Right renal cortex interstitium (tissue), 3 donors: ENCODE data around the gene PROX1. TPM values are rescaled to one million over a fixed set of nuclear protein-coding genes. Genes with fewer than 3 reads are reported as not detected.

Experiments
- DNase-seq, 3 donors: peaks; one replicate each; pipeline ENCODE4 v3.0.0-alpha.2; 2013; ENCODE audit warnings: low read depth in 3 of 3, low spot score in 2 of 3
- polyA plus RNA-seq, 3 donors: library from polyadenylated mRNA; unstranded; fragments of 120-200 nt; gene quantifications; one replicate each; pipeline ENCODE4 v1.2.1, GENCODE V29; 2013; ENCODE audit not compliant: insufficient read length in 3 of 3

PROX1 gene
- polyA plus RNA-seq, 3 donors, result 5.8 to 8.0 (median 7.7) TPM

DNA sequence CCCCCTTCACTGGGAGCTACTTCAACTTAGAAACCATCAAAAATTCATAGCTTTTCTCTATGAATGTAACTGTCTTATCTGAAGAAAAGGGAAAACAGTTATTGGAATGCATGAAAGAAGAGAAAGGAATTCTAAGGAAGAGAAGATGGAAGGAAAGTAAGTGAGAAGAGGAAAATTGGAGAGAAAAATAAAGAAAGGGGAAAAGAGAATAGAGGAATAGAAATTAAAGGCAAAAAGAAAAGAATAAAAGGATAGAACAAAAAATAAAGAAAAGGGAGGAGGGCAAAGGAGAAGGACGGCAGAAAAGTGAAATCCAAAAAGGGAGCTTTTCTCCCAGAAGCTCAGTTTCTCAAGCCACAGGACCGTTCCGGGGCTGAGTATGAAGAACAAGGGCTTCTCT is 9.9 kb upstream of the PROX1 start:
- DNase-seq, result no peak

GRCh38 chr1:213979751-213980586 is 7.8 kb upstream of the PROX1 start:
- no peak for DNase-seq

GRCh38 chr1:213980906-213981305 is 6.9 kb upstream of the PROX1 start:
- no peak for DNase-seq

- DNase-seq, result no peak
Measured at GRCh38 chr1:213982289-213982671, 5.5 kb upstream of the PROX1 start.

DNA sequence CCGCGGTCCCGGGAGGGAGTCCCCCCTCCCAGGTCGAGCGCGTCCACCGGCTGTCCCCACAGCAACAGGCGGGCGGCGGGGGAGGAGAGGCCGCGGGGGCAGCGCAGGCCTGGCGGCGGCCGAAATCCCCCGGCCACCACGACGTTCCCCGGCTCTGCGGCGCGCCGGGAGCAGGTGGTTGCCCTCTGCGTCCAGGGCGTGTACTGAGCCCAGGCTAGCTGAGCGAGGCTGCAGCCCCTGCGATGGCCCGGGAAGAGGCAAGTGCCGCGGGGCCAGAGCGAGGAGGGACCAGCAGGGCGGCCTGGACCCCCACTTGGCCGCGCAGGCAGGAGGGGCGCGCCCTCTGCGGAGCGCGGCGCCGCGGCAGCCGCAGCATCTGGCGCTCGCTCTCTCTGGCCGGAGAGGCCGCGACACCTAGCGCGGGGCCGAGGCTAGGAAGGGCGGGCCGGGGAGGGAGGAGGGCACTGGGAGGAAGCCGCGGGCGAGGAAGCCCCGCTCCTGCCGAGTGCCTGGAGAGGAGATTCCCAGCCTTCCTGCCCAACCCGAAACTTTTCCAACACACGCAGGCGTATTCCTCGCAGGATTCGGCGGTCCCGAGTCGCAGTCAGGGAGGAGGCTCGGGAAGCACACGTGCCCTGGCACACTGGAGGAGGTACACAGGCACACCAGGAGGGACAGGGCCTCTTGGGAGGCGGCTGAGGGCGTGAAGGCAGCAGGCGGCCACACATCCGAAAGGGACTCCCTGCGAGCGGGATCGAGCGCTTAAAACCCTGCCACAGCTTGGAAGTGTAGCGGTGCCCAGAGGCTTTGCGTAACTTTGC is 4.9 kb upstream of the PROX1 start:
- no peak for DNase-seq

GRCh38 chr1:213983493-213984386 is 4.0 kb upstream of the PROX1 start:
- DNase-seq, result no peak

DNA sequence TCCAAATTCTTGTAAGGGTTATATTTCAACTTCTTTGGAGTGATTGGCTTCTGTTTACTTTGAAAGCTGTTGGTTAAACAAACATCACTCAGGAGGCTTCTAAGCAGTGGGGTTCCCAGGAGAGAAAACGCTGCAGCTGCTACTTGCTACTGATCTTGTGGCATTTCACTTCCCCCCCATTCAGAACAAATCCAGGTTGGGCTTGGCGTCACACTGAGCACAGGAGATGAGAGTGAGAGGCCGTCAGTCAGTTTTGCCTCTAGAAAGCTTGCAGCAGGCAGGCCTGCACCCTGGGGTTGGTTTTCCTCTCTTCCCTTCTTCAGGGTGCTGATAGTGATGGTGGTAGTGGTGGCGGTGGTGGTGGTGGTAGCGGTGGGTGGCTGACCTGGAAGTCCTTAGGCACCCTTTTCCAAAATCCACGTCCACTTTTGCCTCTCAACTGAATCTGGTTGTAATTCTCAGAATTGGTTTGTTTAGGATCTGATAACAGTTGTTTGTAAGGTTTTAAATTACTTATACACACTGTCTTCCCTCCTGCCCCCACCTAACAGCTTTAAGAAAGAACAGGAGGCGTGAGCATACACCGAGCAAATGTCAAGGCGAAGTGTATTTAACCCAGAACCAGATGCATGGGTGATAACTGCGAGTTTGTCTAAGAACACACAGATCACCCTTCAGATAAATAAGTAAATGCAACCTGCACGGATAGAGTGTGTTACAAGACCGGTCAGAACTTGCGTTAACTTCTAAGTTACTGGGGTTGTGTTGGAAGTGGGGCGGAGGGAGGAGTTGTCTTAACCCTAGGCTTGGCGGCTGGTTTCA is 3.2 kb upstream of the PROX1 start:
- no peak for DNase-seq

- DNase-seq, result no peak
Measured at GRCh38 chr1:213985209-213986019, 2.4 kb upstream of the PROX1 start.

DNA sequence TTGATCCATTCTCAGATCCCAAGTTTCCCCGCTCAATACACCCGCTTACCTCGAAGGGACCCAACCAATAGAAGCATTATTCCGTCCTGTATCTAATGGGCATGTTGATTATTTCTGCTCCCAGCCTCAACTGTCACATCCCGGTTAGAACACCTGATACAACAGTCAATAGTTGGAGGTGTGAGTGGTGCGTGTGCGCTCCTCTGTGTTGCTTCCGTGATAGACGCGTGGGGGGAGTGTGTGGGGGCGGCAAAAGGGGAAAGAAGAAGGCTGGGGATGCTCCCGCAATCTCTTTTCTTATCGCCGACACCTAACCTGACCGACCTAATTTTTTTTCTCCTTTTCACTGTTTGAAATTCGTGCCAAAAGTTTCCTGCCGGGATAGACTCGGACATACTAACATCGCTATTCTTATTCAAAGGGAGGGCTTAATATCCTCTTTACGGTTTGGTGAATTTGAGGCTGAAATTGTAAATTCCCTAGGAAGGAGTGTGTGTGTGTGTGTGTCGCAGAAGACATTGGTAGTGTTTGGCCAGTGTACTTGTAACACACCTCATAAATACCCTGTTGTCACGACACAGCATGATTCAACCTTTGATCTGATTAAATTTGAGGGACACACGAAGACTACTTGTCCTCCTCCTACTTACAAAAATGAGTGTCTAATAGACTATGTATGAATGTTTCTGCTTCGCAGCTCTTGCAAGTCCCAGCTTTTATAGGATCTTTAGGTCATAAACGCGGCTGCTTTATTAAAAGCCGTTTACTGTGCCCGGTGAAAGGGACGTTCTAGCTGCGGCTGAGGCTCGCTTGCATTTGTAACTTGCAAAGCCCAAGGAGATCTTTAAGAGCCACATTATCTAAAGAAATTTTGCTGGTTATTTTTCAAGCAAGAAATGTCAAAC is 1.5 kb upstream of the PROX1 start:
- DNase-seq, result no peak

- DNase-seq, result no peak
Measured at GRCh38 chr1:213986925-213987250, 885 bp upstream of the PROX1 start.

DNA sequence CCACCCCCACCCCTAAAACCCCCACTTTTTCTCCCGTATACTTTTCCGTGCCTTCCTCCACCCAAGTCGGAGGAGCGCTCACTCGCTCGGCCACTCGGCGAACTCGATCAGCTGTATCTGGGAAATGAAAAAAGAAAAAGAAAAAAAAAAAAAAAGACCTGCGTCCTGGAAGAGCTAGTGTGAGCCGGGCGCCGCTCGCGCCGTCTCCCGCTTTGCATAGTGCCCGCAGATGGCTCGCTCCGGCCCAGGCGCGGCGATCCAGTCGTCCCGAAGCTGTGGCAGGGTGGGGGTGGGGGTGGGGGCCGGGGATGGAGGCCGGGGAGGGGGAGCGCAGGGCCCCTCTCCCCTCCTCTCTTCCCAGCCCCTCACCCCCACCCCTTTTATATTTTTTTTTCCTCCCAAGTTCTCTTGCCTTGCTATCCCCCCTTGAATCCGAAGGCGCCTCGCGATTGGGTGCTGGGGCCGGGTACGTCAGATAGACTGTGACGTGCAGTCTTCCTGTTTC is 299 bp upstream of the PROX1 start:
- no peak for DNase-seq

GRCh38 chr1:213988507-213989001 is 781 bp downstream of the PROX1 start:
- DNase-seq, result no peak

GRCh38 chr1:213989002-213989855 is 1.5 kb downstream of the PROX1 start:
- no peak for DNase-seq

DNA sequence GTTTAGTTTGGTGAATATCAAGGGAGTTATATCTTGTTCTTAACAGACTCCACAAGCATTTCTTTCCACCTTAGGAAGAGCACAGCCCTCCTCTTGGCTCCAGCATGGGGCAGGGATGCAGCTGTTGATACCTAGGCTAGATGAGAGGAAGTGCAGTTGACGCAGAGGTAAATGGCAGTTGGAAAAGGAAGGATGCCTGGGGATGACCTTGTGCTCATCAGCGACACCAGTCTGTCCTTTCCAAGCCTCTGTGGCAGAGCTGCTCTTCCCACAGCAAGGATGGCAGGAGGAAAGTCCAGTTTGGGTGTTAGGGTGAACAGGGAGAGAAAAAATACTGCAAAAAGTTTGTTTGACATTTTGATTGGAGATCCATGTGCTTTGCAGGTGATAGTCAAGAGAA is 6.2 kb downstream of the PROX1 start:
- no peak for DNase-seq

DNA sequence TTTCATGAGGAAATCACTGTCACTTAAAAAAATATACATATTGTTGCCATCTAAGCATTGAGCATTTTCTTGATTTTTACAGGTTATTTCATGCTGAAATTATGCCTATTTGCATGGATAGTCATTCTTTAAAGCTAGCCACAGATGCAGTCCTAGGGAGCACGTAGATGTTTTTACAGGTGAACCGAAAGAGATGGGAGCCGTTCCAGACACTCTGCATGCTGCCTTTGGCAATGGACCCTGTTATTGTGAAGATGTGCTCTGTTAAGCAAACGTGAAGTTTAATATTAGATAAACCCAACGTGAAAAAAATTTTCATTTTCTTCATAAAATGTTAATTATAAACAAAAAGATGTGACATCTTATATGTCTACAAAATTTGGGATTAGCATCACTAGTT is 7.1 kb downstream of the PROX1 start:
- DNase-seq, result no peak

- no peak for DNase-seq
Measured at GRCh38 chr1:213995603-213996002, 7.8 kb downstream of the PROX1 start.
